B cell (primary cell): ENCODE results near the gene SLC26A1. TPM values are rescaled to one million over a fixed set of nuclear protein-coding genes. Genes with fewer than 3 reads are reported as not detected.

Experiments
- ATAC-seq: fragments of 200-7000 bp; cut with Tn5 transposase; one replicate; pipeline ENCODE4 v1.10.0; 2021; ENCODE audit warnings: low read depth, mild to moderate bottlenecking, moderate number of reproducible peaks, moderate library complexity
- CTCF ChIA-PET: fragments of 350-600 bp; sonication (Branson Sonifier 250); formaldehyde crosslinking; loops from one replicate; lab custom pipeline; 2021; ENCODE audit warnings: antibody characterized with exemption, inconsistent platforms; lab: Charles Lee
- POLR2A ChIA-PET: fragments of 350-600 bp; sonication (Branson Sonifier 250); formaldehyde crosslinking; loops from one replicate; lab custom pipeline; 2021; ENCODE audit warnings: antibody characterized with exemption; lab: Charles Lee
- DNase-seq: peaks from one replicate; pipeline ENCODE4 v3.0.0; 2013
- H2AFZ ChIP-seq: 2 replicates; pipeline ENCODE4 v1.6.1; 2012; ENCODE audit warnings: mild to moderate bottlenecking, low read depth, low read length; ENCODE audit not compliant: insufficient read depth, poor library complexity, severe bottlenecking
- H3K27ac ChIP-seq, 2 donors: 1 replicate in 1 of 2; 2 replicates in 1 of 2; pipeline ENCODE4 v1.5.1; 2012 to 2013; ENCODE audit warnings: low read length in 2 of 2, mild to moderate bottlenecking in 2 of 2, moderate library complexity in 1 of 2
- H3K27me3 ChIP-seq, 4 experiments: fragments of 200-600 bp in 1 of 4; sonication (generic) in 1 of 4; replicated peaks in 1 of 4; 1 replicate in 2 of 4; 2 replicates in 2 of 4; pipeline versions ENCODE4 v1.6.1 to v1.7.0; 2013 to 2016; ENCODE audit warnings: low read length in 3 of 4, mild to moderate bottlenecking in 2 of 4, mixed read lengths in 1 of 4, moderate library complexity in 1 of 4; ENCODE audit not compliant: insufficient read depth in 4 of 4, control insufficient read depth in 3 of 4; ENCODE audit errors: control extremely low read depth in 1 of 4
- H3K36me3 ChIP-seq, 2 experiments: replicated peaks in 1 of 2; 1 replicate in 1 of 2; 2 replicates in 1 of 2; pipeline versions ENCODE4 v1.6.1 to v1.7.1; 2013; ENCODE audit warnings: low read length in 1 of 2; ENCODE audit not compliant: insufficient read depth in 2 of 2, control insufficient read depth in 1 of 2; ENCODE audit errors: control extremely low read depth in 1 of 2, extremely low read depth in 1 of 2
- H3K4me1 ChIP-seq, 2 donors: fragments of 200-600 bp in 1 of 2; sonication (generic) in 1 of 2; 1 replicate in 1 of 2; 2 replicates in 1 of 2; pipeline versions ENCODE4 v1.5.1 to v1.6.1; 2013 to 2017; ENCODE audit warnings: low read length in 2 of 2; ENCODE audit not compliant: control insufficient read depth in 2 of 2, insufficient read depth in 2 of 2
- H3K4me2 ChIP-seq: replicated peaks from 2 replicates; pipeline ENCODE3; 2012; ENCODE audit warnings: mild to moderate bottlenecking, low read depth, low read length; ENCODE audit not compliant: poor library complexity, severe bottlenecking
- H3K4me3 ChIP-seq, 5 experiments: fragments of 200-600 bp in 1 of 5; sonication (generic) in 1 of 5; 1 replicate in 3 of 5; 2 replicates in 2 of 5; pipeline versions ENCODE4 v1.5.1 to v1.7.0; 2011 to 2016; ENCODE audit warnings: low read length in 4 of 5, mild to moderate bottlenecking in 4 of 5, low read depth in 2 of 5, control low read depth in 1 of 5, moderate library complexity in 1 of 5; ENCODE audit not compliant: insufficient read depth in 1 of 5; ENCODE audit errors: control extremely low read depth in 1 of 5, extremely low read depth in 1 of 5
- H3K79me2 ChIP-seq: fragments of 200-600 bp; sonication (generic); one replicate; pipeline ENCODE4 v1.6.0; 2016; ENCODE audit warnings: low read length; ENCODE audit not compliant: control insufficient read depth, insufficient read depth
- H3K9ac ChIP-seq: fragments of 200-600 bp; sonication (generic); 2 replicates; pipeline ENCODE4 v1.6.1; 2017; ENCODE audit warnings: mild to moderate bottlenecking, low read length, moderate library complexity
- H3K9me3 ChIP-seq, 3 donors: one replicate each; pipeline versions ENCODE4 v1.6.1 to v1.7.1; 2013; ENCODE audit warnings: low read length in 2 of 3; ENCODE audit not compliant: control insufficient read depth in 2 of 3, insufficient read depth in 1 of 3; ENCODE audit errors: control extremely low read depth in 1 of 3
- H4K20me1 ChIP-seq: 2 replicates; pipeline ENCODE4 v1.6.0; 2012; ENCODE audit warnings: mild to moderate bottlenecking, low read length; ENCODE audit not compliant: insufficient read depth, control insufficient read depth, poor library complexity, severe bottlenecking
- H3K27ac Mint-ChIP-seq: one replicate; pipeline ENCODE4 v1.8.0; 2021; ENCODE audit warnings: mixed read lengths
- H3K27me3 Mint-ChIP-seq: one replicate; pipeline ENCODE4 v1.8.0; 2021; ENCODE audit warnings: mixed read lengths
- H3K4me1 Mint-ChIP-seq: one replicate; pipeline ENCODE4 v1.8.0; 2021; ENCODE audit warnings: mixed read lengths
- H3K4me3 Mint-ChIP-seq: one replicate; pipeline ENCODE4 v1.8.0; 2021; ENCODE audit warnings: mixed read lengths
- H3K9me3 Mint-ChIP-seq: one replicate; pipeline ENCODE4 v1.8.0; 2022; ENCODE audit warnings: mixed read lengths; ENCODE audit not compliant: insufficient read depth
- EZH2 ChIP-seq: IDR thresholded peaks from 2 replicates; pipeline ENCODE4 v1.6.1; 2012; ENCODE audit warnings: borderline replicate concordance, low read depth, mild to moderate bottlenecking, moderate library complexity, low read length; ENCODE audit not compliant: insufficient read depth, poor library complexity, severe bottlenecking
- WGBS: methylation state at CpG from one replicate; pipeline ENCODE4 v1.1.5; 2013; ENCODE audit warnings: missing lambda C conversion rate; ENCODE audit not compliant: insufficient coverage; 5-methylcytosine and 5-hydroxymethylcytosine counted together
- intact Hi-C: fragments of 100-400 bp; cut with micrococcal nuclease; formaldehyde crosslinking; loops from one replicate; pipeline ENCODE4 v1.10.0; 2022
- polyA plus RNA-seq: library from polyadenylated mRNA; depleted of rRNA; stranded (reverse); fragments of >200 nt; gene quantifications from 2 replicates; pipeline ENCODE4 v1.2.3, GENCODE V29; 2012
- total RNA-seq, 2 donors: library from RNA; stranded (reverse); fragments of 120-200 nt in 1 of 2; gene quantifications; 1 replicate in 1 of 2; 2 replicates in 1 of 2; pipeline versions ENCODE4 v1.2.3 to v1.2.4, GENCODE V29; 2013 to 2022
- TF ChIP-seq, protein P1 (sequence below): fragments of 200-600 bp; IDR thresholded peaks from one replicate; pipeline ENCODE4 v1.8.0; 2022; ENCODE audit warnings: antibody characterized with exemption, mild to moderate bottlenecking

Gene SLC26A1
- total and polyA plus RNA-seq, 2 donors (not counting 1 experiment from before 2014, with no cell fraction given), result 0.03 to 1.1 TPM

DNA sequence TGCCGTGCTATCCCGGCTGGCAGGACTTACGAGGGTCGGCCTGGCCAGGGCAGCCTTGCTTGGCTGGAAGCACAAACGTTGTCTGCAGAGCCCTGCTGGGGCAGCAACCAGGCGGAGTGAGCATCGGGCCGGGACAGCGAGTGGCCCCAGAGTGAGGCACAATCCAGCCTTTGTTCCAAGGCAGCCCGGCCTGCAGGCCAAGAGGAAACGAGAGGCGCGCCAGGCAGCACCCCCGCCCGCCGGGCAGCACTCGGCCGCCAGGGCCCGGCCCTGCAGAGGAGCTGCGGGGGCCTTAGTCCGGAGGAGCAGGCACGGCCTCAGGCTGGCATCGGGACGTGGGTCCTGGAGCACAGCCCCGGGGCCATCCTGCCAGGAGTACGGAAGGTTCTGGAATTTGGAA, 42.3 kb upstream of the SLC26A1 start:
- Histone ChIP-seq H3K9me3 (peaks cover 0 to 3% (median 0%) of the 10 kb centered on the region in 3 donors), H3K27me3 (peaks cover 0 to 19% (median 0%) of the 10 kb centered on the region in 4 experiments), H3K9ac (no peak overlapping the region), H4K20me1 (no peaks in the 10 kb centered on the region), H3K79me2 (no peaks in the 10 kb centered on the region), H3K4me1 (no peaks in the 10 kb centered on the region), H3K36me3 (no peaks in the 10 kb centered on the region), H3K4me3 (no peak overlapping the region), H3K4me2 (no peak overlapping the region), H2AFZ (no peak overlapping the region), H3K27ac (no peak overlapping the region)
- POLR2A ChIA-PET, result no interaction called here
- TF ChIP-seq EZH2, result no peak
- TF ChIP-seq, protein P1, sequence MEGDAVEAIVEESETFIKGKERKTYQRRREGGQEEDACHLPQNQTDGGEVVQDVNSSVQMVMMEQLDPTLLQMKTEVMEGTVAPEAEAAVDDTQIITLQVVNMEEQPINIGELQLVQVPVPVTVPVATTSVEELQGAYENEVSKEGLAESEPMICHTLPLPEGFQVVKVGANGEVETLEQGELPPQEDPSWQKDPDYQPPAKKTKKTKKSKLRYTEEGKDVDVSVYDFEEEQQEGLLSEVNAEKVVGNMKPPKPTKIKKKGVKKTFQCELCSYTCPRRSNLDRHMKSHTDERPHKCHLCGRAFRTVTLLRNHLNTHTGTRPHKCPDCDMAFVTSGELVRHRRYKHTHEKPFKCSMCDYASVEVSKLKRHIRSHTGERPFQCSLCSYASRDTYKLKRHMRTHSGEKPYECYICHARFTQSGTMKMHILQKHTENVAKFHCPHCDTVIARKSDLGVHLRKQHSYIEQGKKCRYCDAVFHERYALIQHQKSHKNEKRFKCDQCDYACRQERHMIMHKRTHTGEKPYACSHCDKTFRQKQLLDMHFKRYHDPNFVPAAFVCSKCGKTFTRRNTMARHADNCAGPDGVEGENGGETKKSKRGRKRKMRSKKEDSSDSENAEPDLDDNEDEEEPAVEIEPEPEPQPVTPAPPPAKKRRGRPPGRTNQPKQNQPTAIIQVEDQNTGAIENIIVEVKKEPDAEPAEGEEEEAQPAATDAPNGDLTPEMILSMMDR, result no peak
- no peaks in the 10 kb centered on the region for H3K4me1 Mint-ChIP-seq
- ATAC-seq, result no peak
- 89% methylated on average over 26 of the region's 26 CpGs for WGBS
- no peak overlapping the region for H3K27ac Mint-ChIP-seq
- no peaks in the 10 kb centered on the region for H3K27me3 Mint-ChIP-seq
- CTCF ChIA-PET, result no interaction called here
- H3K9me3 Mint-ChIP-seq, result no peaks in the 10 kb centered on the region
- intact Hi-C loops, result no loop called here
- H3K4me3 Mint-ChIP-seq, result no peak overlapping the region
- no peak for DNase-seq

DNA sequence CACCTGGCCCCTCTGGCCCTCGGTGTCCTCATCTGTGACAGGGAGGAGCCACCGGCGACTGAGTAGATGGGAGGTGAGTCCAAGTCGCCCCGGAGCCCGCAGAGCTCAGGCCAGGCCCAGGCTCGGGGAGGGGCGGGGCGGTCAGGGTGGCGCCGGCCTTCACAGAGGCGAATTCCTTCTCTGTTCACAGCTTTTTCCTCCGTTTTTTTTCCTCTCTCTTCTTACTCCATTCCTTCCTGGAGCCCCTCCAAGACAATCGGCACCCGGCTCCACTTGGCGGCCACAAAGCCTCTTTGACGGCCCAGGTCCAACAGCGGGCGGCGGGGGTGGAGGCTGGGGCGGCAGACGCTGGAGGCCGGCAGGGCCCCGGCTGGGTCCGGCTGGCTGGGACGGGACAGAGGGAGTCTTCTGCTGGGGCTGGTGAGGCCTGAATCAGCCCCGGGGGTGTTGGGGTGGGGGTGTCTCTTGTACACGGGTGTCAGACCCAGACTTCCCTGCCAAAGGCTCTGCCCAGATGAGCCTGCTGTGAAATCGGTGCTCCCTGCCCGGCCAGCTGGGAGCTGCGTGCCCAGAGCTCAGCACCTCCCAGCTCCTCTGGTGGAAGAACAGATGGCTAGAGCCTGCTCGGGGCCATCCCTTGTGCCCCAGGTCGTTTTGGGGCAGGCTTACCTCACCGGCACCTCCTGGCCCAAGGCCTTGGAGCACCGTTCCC, 40.8 kb upstream of the SLC26A1 start:
- H3K36me3 ChIP-seq, result no peaks in the 10 kb centered on the region
- DNase-seq, result no peak
- intact Hi-C loops, result no loop called here

More for the DNA sequence above, 40.8 kb upstream of the SLC26A1 start:
- Mint-ChIP-seq H3K4me3 (no peak overlapping the region), H3K27me3 (no peaks in the 10 kb centered on the region), H3K9me3 (no peaks in the 10 kb centered on the region), H3K4me1 (no peaks in the 10 kb centered on the region), H3K27ac (no peak overlapping the region)
- Histone ChIP-seq H3K79me2 (no peaks in the 10 kb centered on the region), H3K27me3 (peaks cover 0 to 29% (median 0%) of the 10 kb centered on the region in 4 experiments), H2AFZ (no peak overlapping the region), H3K9me3 (peaks cover 0 to 6% (median 0%) of the 10 kb centered on the region in 3 donors), H3K27ac (no peak overlapping the region), H3K4me2 (no peak overlapping the region), H3K9ac (no peak overlapping the region), H4K20me1 (no peaks in the 10 kb centered on the region), H3K4me1 (no peaks in the 10 kb centered on the region), H3K4me3 (no peak overlapping the region)
- ChIA-PET CTCF (no interaction called here), POLR2A (no interaction called here)
- TF ChIP-seq, protein P1, result no peak
- TF ChIP-seq EZH2, result no peak
- 78% methylated on average over 35 of the region's 35 CpGs for WGBS
- ATAC-seq, result no peak
